Superior temporal gyrus (tissue), 1 donor: ENCODE data around the gene MPI.

Experiments used
- DNase-seq: peaks from one replicate; pipeline ENCODE4 v3.0.0-alpha.2; 2016; ENCODE audit errors: extremely low spot score

Gene MPI

GRCh38 chr15:74889883-74890664 is at the start of gene MPI:
Gene MPI (plus strand): TSS chr15:74890042. CDS start chr15:74890074, 32 bp downstream.
- peak; percentile 93 for DNase-seq

- DNase-seq: no peak
Measured at GRCh38 chr15:74840851-74841775, 48.7 kb upstream of the MPI start.

DNA sequence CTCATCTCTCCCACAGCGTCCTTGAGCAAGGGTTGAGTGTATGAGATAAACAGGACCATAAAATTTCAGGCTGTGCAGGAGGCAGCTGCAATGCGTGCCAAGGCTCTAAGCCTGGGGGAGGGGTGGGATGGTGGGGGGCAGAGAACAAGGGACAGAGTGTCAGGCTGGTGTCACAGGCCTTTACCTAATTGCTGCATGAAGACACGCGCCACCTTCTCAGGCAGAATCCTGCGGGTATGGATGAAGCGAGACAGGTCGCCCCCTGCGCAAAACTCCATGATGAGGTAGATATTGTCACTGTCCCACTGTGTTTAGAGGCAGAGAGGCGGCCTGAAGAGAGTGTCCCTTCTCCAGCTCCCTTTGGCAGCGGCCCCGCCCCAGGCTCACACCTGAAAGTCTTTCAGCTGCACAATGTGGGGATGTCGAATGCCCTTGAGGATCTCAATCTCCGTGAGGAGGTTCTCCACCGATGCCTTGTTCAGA is 47.9 kb upstream of the MPI start:
- no peak for DNase-seq

DNA sequence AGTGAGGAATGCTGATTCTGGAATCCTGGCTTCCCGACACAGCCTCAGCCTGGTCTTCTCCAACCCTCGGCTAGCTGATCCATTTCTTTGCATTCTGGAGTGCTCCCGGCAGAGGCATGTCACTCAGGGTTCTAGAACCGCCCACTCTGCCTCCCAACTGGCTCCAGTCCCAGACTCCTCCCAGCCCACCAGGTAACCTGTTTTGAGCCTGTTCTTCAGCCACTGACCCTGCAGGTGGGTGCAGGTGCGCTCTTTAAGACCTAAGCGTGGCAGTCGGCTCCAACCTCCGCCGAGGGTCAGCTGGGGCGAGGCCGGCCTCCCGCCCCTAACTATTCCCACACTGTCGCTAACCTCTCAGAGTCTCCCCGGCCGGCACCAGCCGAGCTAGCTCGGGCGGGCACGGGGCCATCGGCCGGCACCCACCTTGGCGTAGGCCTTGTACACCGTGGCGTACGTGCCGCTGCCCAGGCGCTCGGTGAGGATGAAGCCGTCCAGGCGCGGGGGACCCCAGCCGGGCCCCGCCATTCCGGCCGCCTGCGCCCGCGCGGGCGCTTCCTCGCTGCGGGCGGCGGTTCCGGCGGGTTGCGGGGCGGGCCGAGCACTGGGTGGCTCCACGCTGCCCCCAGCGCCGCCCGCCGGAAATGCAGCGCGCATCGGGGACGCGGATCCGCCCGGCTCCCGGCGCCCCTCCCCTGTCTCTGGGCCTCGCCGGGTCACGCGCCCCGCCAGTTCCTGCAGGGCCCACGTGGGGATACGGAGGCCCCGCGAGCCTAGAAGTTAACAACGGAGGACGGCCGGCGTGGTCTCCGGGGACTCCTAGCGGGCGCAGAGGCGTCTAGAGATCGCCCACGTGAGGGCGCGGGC is 47.0 kb upstream of the MPI start, which contains the start of gene ULK3:
TSS of gene ULK3 (minus strand) at position 576 of the 864 bp plus-strand sequence. CDS start at position 525, 51 bp downstream.
- peak; percentile 89 for DNase-seq

GRCh38 chr15:74843445-74843828 is 46.4 kb upstream of the MPI start:
- DNase-seq: no peak

- no peak for DNase-seq
Measured at GRCh38 chr15:74843891-74844299, 45.9 kb upstream of the MPI start.

DNA sequence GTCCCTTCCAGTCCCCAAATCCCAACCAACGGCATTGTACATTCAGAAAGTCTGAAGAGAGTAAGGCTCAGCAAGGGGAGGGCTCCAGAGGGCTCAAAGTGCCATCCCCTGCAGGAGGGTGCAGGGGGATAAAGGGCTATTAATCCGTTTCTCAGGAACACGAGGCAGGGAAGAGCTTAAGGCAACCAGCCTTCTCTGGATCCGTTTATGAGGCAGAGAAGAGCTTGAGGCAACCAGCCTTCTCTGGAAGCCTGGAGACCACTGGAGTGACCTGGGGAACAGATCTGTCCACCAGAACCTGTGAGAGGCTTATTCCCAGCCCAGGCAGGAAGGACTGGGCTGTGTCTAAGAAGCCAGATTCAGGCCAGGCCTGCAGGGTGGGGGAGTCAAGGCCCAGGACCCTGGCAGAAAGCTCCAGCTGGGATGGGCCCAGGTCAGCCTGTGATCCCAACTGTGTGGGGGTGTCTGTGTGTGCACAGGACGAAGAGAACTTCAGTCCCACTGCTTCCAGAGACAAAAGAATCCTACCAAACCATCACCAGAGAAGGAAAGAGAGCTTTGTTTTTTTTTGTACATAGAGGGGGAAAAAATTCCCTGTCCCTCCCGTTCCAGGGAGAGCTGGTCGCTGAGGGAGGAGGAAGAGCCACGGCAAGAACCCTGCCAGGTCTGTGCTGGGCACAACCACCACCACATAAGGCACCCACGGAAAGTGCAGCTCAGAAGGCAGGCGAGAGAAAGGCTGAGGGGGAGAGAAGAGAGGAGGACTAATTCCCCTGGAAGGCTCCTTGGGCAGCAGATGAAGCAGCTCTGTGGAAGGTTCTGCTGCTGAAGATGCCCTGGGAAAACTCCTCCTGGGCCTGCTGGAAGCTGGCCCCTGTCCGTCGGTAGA is 45.3 kb upstream of the MPI start:
- DNase-seq: no peak

DNA sequence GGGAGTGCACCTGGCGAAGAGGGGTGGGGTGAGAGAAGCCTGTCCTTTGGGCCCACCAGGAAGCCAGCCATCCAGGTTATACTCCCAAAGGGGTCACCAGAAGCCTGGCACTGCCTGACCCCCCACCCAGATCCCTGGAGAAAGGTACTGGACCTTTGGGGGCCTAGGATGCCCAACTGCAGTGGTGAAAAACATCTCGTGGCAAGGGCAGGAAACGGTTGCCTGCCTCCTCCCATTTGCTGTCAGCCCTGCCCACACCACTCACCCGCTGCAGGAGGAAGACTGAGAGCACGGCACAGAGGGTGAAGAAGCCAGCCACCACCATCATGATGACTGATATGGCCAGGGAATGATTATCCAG is 44.7 kb upstream of the MPI start:
- DNase-seq: no peak

DNA sequence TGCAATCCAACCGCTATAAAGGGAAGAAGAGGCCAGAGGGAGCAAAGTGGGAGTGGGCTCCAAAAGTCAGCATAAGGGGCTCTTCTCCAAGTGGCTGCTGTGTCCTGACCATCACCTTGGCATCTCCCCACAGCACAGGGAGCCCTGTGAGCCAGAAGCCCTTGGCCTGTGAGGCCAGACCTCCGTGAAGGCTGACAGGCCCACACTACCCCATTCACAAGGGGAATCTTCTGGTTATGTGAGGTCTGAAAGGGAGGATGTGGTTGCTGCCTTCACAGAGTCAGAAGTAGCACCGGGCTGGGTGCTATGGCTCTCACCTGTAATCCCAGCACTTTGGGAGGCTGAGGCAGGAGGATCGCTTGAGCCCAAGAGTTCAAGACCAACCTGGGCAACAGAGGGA is 44.3 kb upstream of the MPI start:
- no peak for DNase-seq

DNA sequence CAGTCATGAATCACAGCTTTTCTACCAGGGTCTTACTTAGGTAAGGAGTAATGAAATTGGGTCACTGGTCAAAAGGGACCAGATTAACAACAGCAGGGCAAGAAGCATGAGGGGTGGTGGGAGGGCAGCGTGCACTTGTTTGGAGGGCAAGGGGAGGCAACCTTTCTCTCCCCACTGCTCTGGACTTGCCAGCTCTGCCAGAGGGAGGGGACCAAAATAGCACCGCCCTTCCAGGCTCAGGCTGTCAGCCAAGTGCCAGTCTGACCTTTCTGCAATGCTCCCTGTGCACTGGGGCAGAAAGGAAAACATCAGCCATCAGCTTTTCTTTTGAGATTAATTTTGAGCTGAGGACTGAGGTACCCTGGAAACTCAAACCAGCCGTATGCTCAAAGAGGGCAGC is 42.4 kb upstream of the MPI start:
- no peak for DNase-seq

DNA sequence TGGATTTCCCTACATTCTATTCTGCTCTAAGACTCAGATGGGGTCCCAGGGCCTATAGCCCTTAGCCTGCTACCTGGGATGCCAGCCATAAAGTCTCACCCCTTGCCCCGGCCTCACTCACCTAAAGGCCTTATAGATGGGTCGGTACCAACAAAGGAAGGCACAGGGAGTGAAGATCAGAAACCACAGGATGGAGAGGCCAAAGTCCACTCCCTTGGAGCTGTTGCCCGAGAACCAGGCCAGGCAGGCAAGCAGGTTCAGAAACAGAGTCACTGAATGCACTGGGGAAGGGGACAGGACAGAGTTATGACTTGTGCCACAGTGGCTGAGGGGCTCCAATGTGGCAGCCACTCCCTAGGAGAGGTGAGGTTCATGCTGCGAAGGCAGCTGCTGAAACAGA is 39.4 kb upstream of the MPI start:
- no peak for DNase-seq

DNA sequence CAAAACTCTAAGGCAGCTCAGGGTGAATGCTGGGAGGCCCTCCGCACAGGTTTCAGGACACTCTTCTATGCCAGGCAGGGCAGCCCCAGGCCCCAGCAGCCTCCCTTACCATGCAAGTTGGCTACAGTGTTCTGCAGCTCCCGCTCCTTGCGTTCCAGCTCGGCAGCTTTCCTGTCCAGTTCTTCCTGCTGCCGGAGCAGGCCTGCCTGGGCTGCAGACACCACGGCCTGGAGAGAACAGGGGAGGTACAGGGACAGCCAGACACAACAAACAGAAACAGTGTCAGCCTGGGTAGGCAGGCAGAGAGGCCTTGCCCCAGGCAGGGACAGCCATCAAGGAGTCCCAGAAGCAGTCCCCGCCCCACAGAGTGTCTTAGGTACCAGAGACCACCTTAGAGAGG is 37.9 kb upstream of the MPI start:
- DNase-seq: no peak

DNA sequence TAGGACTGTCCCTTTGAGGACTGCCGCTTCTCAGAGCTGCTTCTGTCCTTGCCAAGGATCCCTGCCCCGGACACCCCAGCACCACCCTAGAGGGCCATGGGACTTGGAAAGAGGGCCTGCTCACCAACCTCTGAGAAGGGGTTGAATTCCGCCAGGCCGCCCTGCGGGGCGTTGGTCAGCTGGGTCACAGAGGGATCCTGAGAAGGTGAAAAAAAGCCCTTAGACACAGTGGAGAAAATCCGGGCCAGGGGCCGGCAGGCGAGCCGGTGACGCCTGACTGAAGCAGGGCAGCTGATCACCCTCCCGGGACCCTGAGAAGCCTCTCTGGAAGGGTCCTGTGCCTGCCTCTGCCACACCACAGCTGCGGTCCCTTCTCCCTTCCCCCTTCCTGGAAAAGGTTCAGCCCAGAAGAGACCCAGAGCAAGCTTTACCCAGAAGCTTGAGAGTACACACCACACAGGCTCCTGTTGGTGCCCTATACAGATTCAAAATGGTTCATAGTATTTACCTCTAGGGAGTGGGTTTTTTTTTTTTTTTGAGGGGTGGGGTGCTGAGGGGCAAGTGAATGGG is 35.3 kb upstream of the MPI start:
- no peak for DNase-seq

GRCh38 chr15:74855857-74856256 is 34.0 kb upstream of the MPI start:
- DNase-seq: no peak

- no peak for DNase-seq
Measured at GRCh38 chr15:74856537-74856936, 33.3 kb upstream of the MPI start.

DNA sequence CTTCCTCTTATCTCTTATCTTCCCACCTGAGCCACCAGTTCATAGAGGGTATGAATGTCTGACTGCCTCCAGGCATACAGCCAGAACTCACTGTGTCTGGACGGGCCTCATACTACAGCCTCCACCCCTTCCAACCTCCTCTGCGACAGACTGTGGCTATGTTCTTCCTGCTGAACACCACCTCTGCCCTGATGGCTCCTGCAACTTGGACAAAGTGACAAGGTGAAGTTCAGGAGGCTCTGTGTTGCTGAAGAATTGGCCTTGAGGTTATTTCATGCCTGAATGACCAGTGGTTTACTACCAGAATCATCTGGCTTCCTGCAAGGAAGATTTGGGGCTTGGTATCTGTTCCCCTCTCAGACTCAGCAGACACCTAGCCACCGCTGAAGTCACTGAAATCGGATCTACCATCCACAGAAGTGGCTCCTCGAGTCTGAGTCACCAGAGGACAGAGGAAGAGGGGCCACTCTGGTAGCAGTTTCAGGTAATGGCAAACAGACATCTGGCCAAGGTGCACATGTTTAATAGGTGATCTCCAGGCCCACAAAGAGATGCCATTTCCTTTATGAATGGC is 32.7 kb upstream of the MPI start:
- no peak for DNase-seq

DNA sequence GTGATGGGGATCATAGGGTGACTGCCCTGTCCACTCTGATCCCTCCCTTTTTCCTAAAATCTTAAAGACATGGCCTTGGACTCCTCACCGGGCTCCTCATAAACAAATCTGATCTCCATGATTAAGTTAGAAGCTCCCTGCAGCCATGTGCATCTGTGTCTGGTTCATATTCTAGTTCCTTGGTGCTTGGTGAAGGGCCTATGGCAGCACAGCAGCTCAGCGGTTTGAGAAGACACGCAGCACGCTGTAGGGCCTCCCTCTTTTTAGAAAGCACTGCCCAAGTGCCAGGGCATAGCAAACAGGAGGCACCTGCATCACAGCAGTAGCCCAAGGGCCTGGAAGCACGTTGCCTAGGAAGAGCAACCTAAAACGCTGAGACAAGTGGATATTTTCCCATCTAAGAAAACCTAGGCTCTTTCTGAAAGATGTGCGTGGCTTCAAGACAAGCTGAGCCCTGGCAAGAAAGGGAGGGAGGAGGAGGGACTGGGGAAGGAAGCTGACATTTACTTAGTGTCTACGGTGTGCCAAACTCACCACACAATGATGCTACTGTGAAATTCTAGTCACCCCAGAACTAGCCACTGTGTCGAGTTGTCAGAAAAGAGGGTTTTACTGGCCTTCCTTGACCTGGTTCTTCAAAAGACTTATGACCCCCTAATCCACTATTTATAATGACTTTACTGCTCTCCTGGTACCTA is 32.0 kb upstream of the MPI start:
- DNase-seq: peak; percentile 24

- DNase-seq: no peak
Measured at GRCh38 chr15:74858369-74858740, 31.5 kb upstream of the MPI start.
